NCI-H82 (cell line): Measurements from ENCODE around the gene CTNNA3.

Experiments
- DNase-seq: peaks from one replicate; lab custom pipeline; 2025; lab: John Stamatoyannopoulos, UW

Gene CTNNA3

GRCh38 chr10:65940816-65941662, 1755.0 kb downstream of the CTNNA3 start:
- DNase-seq: no peak

DNA sequence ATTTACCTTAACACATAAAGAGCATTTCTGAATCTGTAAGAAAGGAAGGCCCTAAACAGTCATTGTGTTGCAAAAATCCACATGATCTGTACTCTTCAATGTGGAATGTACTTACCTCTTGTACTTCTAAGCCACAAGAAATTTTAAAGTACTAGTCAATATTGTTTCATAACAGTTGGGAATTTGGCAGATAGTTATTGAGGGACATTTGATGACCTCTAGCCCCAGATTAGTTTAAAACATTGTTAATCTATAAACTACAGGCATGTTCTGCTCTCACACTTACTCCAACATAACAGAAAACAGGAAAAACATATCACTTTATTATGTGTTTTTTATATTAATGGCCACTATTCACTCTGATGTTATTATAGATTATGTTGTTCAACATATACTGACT, 1755.9 kb downstream of the CTNNA3 start:
- DNase-seq: no peak

DNA sequence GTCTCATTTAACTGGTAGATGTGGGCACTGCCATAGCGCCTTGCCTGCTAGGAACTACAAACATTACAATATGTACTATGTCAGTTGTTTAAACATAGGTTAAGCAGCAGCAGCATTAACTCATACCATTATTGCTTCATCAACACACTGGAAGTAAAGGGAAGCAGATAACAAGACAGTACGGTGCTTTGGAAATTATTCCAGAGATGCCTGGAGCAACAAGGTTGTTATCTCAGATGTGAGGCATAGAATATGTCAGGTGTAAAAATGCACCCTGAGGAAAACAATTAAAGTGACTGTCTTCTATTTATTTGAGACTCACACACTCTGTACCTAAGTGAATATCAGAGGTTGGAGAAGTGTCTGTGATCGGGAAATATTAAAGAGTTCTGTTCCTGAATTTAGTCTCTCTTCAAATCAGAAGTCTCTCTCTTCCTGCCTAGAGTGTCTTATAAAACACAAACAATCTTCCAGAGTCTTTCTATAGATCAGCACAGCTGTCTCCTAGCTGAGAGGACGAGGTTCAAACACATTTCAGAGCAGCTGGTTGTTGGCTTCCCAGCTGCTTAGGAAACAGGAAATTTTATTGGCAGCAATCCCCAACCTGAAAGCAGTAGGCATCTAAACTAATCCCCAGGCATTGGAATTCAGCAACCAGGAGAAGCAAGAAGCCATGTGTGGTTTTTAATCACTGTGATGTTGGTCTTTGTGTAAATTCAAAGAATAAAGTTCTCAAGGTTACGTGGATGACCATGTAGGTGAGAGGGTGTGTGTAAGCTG, 1764.5 kb downstream of the CTNNA3 start:
- peak; percentile 13 for DNase-seq

DNA sequence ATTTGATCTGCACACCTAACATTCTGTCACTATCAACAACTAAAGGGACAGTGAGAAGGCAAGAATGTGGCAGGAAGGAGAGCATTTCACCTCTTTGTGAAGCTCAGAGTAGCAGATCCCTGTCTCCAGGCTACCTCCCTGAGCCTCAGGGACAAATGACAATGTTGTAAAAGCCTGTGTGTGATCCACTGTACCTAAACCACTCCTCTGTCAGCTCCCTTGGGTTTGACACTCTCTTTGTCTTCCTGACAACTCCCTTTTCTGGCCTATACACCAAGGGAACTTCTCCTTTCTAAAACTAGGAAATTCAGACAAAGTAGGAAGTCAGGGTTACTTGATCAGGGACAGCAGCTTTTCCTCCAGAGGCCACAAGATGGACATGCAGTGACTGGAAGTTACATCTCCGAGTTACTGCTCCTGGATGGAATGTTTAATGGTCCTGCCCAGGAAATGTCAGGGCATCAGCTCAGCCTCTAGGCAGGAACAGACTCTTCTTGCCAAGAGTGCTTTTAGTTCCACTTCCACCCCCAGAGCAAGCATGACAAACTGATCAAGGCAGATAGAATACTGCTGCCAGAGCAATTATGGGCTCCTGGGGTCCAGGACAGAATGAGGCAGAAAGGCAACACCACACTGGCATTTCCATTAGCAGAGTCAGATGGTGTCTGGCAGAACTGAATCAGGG, 1784.7 kb downstream of the CTNNA3 start:
- DNase-seq: no peak

GRCh38 chr10:65910209-65910608, 1785.8 kb downstream of the CTNNA3 start:
- no peak for DNase-seq

DNA sequence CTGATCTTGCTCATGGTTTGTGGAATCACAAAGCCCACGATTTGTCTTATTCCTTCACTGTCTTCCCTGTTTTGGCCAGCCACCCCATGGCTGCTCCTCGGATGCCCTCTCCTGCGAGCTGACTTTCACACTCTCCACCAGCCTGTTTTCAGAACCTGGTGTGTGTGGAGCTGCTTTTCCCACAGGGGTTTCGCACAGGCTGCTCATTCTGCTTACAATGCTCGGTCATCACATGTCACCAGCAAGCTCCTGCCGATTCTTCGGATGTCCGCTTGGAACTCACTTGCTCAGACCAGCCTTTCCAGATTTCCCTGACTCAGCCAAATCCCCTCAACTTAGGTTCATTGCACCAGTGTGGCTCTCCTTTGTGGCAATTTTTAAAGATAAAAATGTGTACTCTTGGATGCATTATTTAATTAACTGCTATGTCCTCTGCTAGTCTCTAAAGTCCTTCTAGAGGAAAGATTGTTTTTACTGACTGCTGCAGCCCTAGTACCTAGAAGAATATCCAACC, 1788.7 kb downstream of the CTNNA3 start:
- no peak for DNase-seq

GRCh38 chr10:65903620-65904019, 1792.4 kb downstream of the CTNNA3 start:
- DNase-seq: peak; percentile 31

DNA sequence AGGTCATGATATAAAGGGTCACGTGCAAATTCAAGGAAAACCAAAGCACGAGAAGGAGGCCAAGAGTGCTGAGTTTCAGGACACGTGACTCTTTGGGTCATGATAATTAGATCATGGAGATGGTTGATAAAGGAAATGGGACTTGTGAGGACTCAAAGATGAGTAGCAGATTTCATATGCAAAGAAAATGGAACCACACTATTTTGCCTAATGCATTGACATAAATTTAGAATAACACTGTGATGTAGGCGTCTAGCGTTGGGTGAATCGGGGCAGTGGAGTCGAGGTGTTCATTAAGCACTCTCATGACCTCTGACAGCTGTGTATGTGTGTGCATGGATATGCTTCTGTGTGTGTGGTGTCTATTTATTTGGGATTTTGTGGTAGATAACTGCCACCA, 1795.7 kb downstream of the CTNNA3 start:
- DNase-seq: no peak

DNA sequence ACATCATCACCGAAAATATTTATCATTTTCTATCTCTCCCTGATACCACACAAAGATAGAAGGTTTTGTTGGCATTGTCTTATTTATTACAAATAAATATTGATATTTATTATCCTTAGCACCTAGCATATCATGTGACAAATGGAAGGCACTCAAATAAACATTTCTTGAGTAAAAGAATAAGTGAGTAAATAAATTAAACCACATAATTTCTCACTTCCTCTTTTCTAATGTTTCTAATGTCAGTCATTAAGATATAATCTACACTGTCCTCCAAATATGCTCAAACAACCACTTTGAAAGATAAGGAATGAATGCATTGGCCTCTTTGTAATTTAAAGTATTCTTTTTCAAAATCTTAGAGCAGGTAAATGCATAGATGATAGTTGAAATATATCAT, 1797.9 kb downstream of the CTNNA3 start:
- DNase-seq: no peak

DNA sequence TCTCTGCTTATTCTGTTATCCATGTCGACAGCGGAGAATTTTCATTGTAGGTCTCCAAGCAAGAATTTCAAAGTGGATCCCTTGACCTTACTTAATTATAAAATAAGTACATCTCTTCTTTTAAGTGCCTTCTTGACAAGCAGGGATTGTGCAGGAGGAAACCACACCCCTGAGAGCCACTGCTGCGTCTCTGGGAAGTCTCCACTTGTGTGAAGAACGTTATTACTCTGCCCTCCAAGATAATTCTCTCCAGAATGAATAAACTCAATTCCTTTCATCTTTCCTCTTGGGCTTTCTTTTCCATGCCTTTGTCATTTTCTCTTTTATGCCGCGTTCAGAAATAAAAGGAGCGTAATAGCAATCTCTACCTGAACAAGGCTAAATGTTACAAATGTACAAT, 1801.0 kb downstream of the CTNNA3 start:
- DNase-seq: no peak

DNA sequence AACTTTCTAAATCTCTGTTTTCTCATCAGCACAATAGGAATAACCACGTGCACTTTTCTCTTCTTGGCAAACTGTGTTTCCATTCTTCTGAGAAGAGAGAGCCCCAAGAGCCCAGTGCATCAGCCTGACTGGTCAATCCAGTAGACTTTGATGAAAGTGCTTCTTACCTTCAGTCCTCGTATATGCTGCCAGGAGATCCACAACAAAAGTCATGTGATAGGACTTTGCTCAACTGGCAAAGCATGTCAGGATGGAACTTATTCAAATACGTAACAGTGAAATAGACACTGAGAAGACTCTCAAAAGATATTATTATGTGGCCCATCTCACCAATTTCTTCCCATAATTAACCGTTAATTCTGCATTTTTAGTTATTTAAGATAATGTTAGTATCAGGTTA, 1801.6 kb downstream of the CTNNA3 start:
- no peak for DNase-seq

- DNase-seq: no peak
Observed at GRCh38 chr10:65893676-65894075, 1802.3 kb downstream of the CTNNA3 start.

DNA sequence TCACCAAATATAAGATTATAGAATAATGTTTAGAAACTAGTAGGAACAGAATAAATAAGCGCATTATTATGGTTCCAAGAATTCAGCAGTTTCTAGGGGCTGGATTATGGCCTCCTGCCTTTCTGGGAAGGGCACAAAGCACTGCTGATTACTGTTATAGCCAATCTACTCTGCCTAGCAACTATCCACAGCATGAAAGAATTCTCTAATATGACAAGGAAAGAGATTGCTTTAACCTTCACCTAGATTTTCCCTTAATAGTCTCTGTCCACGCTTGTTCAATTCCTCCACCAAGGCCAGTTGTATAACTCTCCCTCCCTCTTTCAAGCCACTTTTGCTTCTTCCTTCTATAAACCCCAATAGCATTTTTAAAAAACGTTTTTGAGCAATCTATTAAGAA, 1803.7 kb downstream of the CTNNA3 start:
- no peak for DNase-seq

GRCh38 chr10:65891073-65891981, 1804.7 kb downstream of the CTNNA3 start:
- no peak for DNase-seq

GRCh38 chr10:65864529-65864928, 1831.5 kb downstream of the CTNNA3 start:
- no peak for DNase-seq

DNA sequence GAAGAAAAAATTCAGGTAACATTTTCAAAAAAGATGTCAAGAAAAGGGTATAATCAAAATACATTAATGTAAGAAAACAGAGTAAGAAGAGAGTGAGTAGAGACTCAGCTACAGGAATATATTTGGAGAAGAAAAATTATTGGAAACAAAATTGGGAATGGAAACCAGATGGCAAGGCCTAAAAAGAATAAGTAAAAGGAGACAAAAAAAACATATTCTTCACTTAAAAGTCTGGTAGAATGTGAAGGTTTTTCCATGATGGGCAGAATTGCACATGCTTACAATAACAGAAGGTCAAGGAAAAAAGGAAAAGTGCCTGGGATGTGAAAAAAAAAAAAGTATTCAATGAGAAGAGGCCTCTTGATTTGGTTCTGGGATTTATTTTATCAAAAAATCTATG, 1832.0 kb downstream of the CTNNA3 start:
- no peak for DNase-seq
